ENCODE results near the gene XPNPEP1. TPM values are rescaled to one million over a fixed set of nuclear protein-coding genes. Genes with fewer than 3 reads are reported as not detected.

Gene XPNPEP1
- total RNA-seq, 1 experiment from 2014 or later, result 105 TPM

GRCh38 chr10:109837384-109837783, 85.9 kb downstream of the XPNPEP1 start:
- H3K4me3 ChIP-seq, result no peak overlapping the region
- H3K27ac ChIP-seq, result no peak overlapping the region
- H3K9me3 ChIP-seq (replicated peaks), result no peaks in the 10 kb centered on the region
- no peaks in the 10 kb centered on the region for H3K36me3 ChIP-seq
- DNase-seq (ENCODE audit: low read depth in 1 of 2, low spot score in 2 of 2), result no peak
- peaks cover 5% of the 10 kb centered on the region; the same call in 1 of the 2 replicates for H3K27me3 ChIP-seq (replicated peaks)
- H3K4me1 ChIP-seq (replicated peaks), result 0 out of 2 replicates have a peak, but pooled peaks cover 9% of the 10 kb centered on the region

- no peak for DNase-seq (ENCODE audit: low read depth in 1 of 2, low spot score in 2 of 2)
- no peak overlapping the region for H3K27ac ChIP-seq
Observed at GRCh38 chr10:109835257-109835656, 88.1 kb downstream of the XPNPEP1 start.

GRCh38 chr10:109831846-109832245, 91.5 kb downstream of the XPNPEP1 start:
- peaks cover 5% of the 10 kb centered on the region; the same call in 1 of the 2 replicates for H3K27me3 ChIP-seq (replicated peaks)
- no peak for DNase-seq (ENCODE audit: low read depth in 1 of 2, low spot score in 2 of 2)
- no peaks in the 10 kb centered on the region for H3K36me3 ChIP-seq
- H3K9me3 ChIP-seq (replicated peaks), result no peaks in the 10 kb centered on the region
- no peak overlapping the region for H3K4me3 ChIP-seq
- H3K27ac ChIP-seq, result no peak overlapping the region
- 0 out of 2 replicates have a peak, but pooled peaks cover 9% of the 10 kb centered on the region for H3K4me1 ChIP-seq (replicated peaks)

More at GRCh38 chr10:109835257-109835656, 88.1 kb downstream of the XPNPEP1 start:
- H3K27me3 ChIP-seq (replicated peaks), result peaks cover 5% of the 10 kb centered on the region; the same call in 1 of the 2 replicates
- no peaks in the 10 kb centered on the region for H3K9me3 ChIP-seq (replicated peaks)
- H3K4me3 ChIP-seq, result no peak overlapping the region
- H3K4me1 ChIP-seq (replicated peaks), result 0 out of 2 replicates have a peak, but pooled peaks cover 9% of the 10 kb centered on the region
- no peaks in the 10 kb centered on the region for H3K36me3 ChIP-seq

- peak in 1 of 2 experiments; percentile 34 for DNase-seq (ENCODE audit: low read depth in 1 of 2, low spot score in 2 of 2)
- H3K36me3 ChIP-seq, result no peaks in the 10 kb centered on the region
- no peak overlapping the region for H3K4me3 ChIP-seq
- H3K9me3 ChIP-seq (replicated peaks), result 0 out of 2 replicates have a peak, but pooled peaks cover 5% of the 10 kb centered on the region
- H3K27me3 ChIP-seq (replicated peaks), result no peaks in the 10 kb centered on the region
- H3K4me1 ChIP-seq (replicated peaks), result peaks cover 35% of the 10 kb centered on the region
- H3K27ac ChIP-seq, result peak overlapping the region; percentile 76
Observed at GRCh38 chr10:109824206-109824605, 99.1 kb downstream of the XPNPEP1 start.

- H3K4me3 ChIP-seq, result no peak overlapping the region
- peak overlapping the region; percentile 76 for H3K27ac ChIP-seq
- no peaks in the 10 kb centered on the region for H3K36me3 ChIP-seq
- no peaks in the 10 kb centered on the region for H3K27me3 ChIP-seq (replicated peaks)
- H3K4me1 ChIP-seq (replicated peaks), result peaks cover 35% of the 10 kb centered on the region
- peak; percentile 75 to 77 for DNase-seq (ENCODE audit: low read depth in 1 of 2, low spot score in 2 of 2)
- H3K9me3 ChIP-seq (replicated peaks), result 0 out of 2 replicates have a peak, but pooled peaks cover 5% of the 10 kb centered on the region
Observed at GRCh38 chr10:109823196-109823595, 100.1 kb downstream of the XPNPEP1 start.

GRCh38 chr10:109821672-109822071, 101.6 kb downstream of the XPNPEP1 start:
- Histone ChIP-seq H3K36me3 (no peaks in the 10 kb centered on the region), H3K9me3 (replicated peaks) (0 out of 2 replicates have a peak, but pooled peaks cover 5% of the 10 kb centered on the region), H3K4me3 (no peak overlapping the region), H3K4me1 (replicated peaks) (peaks cover 35% of the 10 kb centered on the region), H3K27ac (peak overlapping the region; percentile 58; the same call in 1 of the 2 replicates), H3K27me3 (replicated peaks) (no peaks in the 10 kb centered on the region)
- no peak for DNase-seq (ENCODE audit: low read depth in 1 of 2, low spot score in 2 of 2)

- no peak overlapping the region for H3K4me3 ChIP-seq
- 0 out of 2 replicates have a peak, but pooled peaks cover 5% of the 10 kb centered on the region for H3K9me3 ChIP-seq (replicated peaks)
- no peak overlapping the region for H3K27ac ChIP-seq
- H3K27me3 ChIP-seq (replicated peaks), result no peaks in the 10 kb centered on the region
- DNase-seq (ENCODE audit: low read depth in 1 of 2, low spot score in 2 of 2), result no peak
- no peaks in the 10 kb centered on the region for H3K36me3 ChIP-seq
- peaks cover 35% of the 10 kb centered on the region for H3K4me1 ChIP-seq (replicated peaks)
Observed at GRCh38 chr10:109820620-109821405, 102.5 kb downstream of the XPNPEP1 start.

GRCh38 chr10:109819807-109820206, 103.5 kb downstream of the XPNPEP1 start:
- H3K4me3 ChIP-seq, result no peak overlapping the region
- H3K27me3 ChIP-seq (replicated peaks), result no peaks in the 10 kb centered on the region
- no peaks in the 10 kb centered on the region for H3K36me3 ChIP-seq
- DNase-seq (ENCODE audit: low read depth in 1 of 2, low spot score in 2 of 2), result no peak
- no peak overlapping the region for H3K27ac ChIP-seq
- H3K4me1 ChIP-seq (replicated peaks), result peaks cover 31% of the 10 kb centered on the region
- 0 out of 2 replicates have a peak, but pooled peaks cover 4% of the 10 kb centered on the region for H3K9me3 ChIP-seq (replicated peaks)

Other genes starting within 250 kb of the XPNPEP1 start
- gene ADD3, start 84.5 kb upstream of the XPNPEP1 start, total RNA-seq (2014; rRNA removed; shearing (Covaris generic)), result 107 and 303 TPM in 2 replicates

Measured in SJSA1 (cell line).